ENCODE data around the gene MYO1F.
A peak's percentile ranks its signal among the peaks of the same experiment; 100 is the strongest.
"Not testable (repeated sequence)": the region's sequence is repeated elsewhere in the genome, so short reads cannot be mapped to it uniquely, and the experiment has no call there.

Gene MYO1F

DNA sequence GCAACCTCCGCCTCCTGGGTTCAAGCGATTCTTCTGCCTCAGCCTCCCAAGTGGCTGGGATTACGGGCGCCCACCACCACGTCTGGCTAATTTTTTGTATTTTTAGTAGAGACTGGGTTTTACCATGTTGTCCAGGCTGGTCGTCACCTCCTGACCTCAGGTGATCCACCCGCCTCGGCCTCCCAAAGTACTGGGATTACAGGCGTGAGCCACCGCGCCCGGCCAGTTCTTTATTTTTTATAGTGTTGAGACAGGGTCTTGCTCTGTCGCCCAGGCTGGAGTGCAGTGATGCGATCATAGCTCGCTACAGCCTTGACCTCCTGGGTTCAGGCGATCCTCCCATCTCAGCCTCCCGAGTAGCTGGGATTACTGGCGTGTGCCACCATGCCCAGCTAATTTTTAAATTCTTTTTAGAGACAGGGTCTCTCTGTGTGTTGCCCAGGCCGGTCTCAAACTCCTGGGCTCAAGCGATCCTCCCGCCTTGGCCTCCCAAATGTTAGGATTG lies 62.7 kb downstream of the MYO1F start:
- DNase-seq: not testable (repeated sequence)

- peak; percentile 93 for DNase-seq
These were observed 63.3 kb downstream of the MYO1F start, which contains the start of gene ZNF414 for GRCh38 chr19:8513687-8514504. Gene ZNF414, minus strand, starts transcription at chr19:8514167. Its CDS starts 121 bp downstream, at chr19:8514046.

DNA sequence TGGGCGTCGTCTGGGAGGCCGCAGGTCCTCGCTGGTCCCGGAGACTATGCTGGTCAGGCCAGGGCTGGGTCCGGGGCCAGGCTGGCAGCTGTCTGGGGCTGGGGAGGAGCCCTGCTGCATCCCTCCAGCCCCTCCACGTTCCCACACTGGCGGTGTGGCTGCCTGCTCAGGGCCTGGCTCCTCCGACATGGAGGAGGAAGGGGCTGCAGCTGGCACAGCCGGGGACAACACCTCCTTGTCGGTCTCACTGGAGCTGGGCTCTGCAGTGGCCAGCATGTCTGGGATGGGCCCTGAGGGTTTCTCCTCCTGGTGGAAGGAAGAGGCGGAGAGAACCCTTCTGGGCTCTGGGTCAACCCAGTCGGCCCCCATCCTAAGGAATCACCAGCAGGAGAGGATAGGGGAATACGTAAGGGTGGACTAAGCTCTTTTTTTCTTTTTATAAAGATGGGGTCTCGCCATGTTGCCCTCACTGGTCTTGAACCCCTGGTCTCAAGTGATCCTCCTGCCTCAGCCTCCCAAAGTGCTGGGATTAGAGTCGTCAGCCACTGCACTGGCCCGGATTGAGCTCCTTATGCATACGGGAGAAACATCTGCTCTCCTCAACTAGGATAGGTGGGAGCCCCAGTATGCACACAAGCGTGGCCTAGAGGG lies 64.1 kb downstream of the MYO1F start:
- no peak for DNase-seq

GRCh38 chr19:8512115-8512967 lies 64.9 kb downstream of the MYO1F start:
- no peak for DNase-seq

GRCh38 chr19:8511573-8512101 lies 65.6 kb downstream of the MYO1F start:
- DNase-seq: no peak

GRCh38 chr19:8510589-8511115 lies 66.6 kb downstream of the MYO1F start:
- no peak for DNase-seq

DNA sequence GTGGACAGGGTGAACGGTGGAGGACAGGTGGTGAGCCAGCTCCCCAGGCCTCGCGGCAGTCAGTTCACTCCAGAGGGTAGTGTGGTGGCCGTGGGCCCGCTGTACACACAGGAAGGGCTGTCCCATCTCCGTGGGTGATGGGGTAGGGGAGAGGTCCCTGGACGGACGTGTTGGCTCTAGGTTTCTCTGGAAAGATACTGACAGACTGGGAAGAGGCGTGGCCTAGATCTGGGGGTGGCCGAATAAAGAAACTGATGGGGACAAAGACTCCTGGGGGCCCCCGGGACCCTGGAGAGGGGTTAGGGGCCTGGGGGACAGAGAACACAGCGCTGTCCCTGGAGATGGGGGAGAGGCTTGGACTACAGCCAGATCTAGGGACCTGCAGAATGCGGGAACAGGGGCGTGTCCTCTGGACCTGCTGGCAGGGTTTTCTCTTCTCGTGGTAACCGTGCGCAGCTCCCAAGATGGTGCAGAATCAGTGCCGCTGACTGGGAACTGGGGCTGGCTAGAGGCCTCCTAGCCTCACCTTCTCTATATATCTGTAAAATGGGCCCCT lies 70.8 kb downstream of the MYO1F start:
- DNase-seq: no peak

GRCh38 chr19:8505680-8506401 lies 71.4 kb downstream of the MYO1F start:
- peak; percentile 52 for DNase-seq

- no peak for DNase-seq
These were observed 72.3 kb downstream of the MYO1F start for GRCh38 chr19:8504919-8505318.

GRCh38 chr19:8504171-8504570 lies 73.1 kb downstream of the MYO1F start:
- DNase-seq: no peak

GRCh38 chr19:8503510-8503909 lies 73.7 kb downstream of the MYO1F start:
- DNase-seq: peak; percentile 39

GRCh38 chr19:8501981-8502380 lies 75.3 kb downstream of the MYO1F start:
- DNase-seq: no peak

- no peak for DNase-seq
These were observed 75.7 kb downstream of the MYO1F start for GRCh38 chr19:8501516-8501915.

GRCh38 chr19:8500158-8500557 lies 77.1 kb downstream of the MYO1F start:
- peak; percentile 11 for DNase-seq

- no peak for DNase-seq
These were observed 78.0 kb downstream of the MYO1F start for GRCh38 chr19:8499048-8499833.

GRCh38 chr19:8498295-8498694 lies 78.9 kb downstream of the MYO1F start:
- no peak for DNase-seq

DNA sequence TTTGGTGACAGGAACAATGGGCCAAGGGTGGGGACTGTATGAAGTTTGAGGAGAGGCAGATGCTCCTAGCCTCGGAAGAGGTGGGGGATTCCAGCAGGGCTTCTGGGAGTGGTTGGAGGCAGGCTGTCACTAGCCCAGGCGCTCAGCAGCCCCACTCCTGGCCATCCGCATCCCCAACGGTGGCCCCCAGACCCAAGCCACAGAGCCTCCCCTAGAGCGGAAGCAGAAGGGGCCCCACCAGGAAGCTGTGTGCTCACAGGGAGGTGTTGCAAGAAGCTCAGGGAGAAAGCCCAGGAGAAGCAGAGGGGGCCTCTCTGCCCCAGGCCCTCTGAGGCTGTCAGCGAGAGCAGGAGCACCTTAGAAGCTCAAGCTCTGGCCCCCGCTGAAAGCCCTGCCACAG lies 83.1 kb downstream of the MYO1F start:
- DNase-seq: peak; percentile 24

DNA sequence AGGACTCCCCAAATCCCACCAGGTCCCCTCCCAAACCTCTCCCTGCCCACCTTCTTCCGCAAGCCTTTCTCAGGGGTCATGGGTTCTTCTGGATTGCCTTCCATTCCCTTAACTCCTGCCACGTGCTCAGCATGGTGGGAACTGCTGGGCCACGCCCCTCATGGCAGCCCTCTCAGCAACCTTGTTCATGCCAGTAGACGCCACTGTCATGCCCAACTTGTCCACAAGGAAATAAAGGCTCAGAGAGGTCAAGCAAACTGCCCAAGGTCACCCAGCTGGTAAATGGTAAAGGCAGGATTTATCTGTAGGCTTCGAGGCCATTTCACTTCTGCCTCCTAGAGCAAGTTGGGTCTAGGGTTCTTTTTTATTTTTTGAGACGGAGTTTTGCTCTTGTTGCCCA lies 85.7 kb downstream of the MYO1F start:
- no peak for DNase-seq

- DNase-seq: no peak
These were observed 86.4 kb downstream of the MYO1F start for GRCh38 chr19:8490873-8491272.

DNA sequence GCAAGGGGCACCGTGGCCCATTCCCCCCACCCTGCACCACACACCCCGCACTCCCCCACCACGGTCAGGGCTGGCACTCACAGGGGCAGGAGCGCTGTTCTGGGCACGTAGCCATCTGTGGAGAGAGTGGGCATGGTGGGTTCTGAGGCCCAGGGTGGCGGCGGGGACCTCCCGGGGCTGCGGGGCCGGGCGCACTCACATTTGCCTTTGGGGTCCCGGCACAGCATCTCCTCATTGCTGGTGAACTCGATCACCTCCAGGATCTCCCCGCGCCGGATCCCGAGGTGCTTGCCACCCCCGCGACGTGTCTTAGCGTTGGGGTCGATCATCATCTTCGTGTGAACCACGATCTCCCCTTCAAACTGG lies 86.9 kb downstream of the MYO1F start:
- DNase-seq: no peak

Data from CD4-positive, alpha-beta T cell treated with Interferon gamma for 1 hour (primary cell).